HG03457 (cell line): ENCODE data around the gene POLR2H.
A peak's percentile ranks its signal among the peaks of the same experiment; 100 is the strongest.

ENCODE experiments used
- ATAC-seq: cut with Tn5 transposase; IDR thresholded peaks from one replicate; pipeline ENCODE4 v1.9.1; 2021; ENCODE audit warnings: moderate number of reproducible peaks; ENCODE audit not compliant: unreplicated experiment

POLR2H gene

GRCh38 chr3:184361532-184361931, at the start of gene POLR2H, which contains the start of gene CLCN2:
TSS of gene POLR2H (plus strand) at chr3:184361710. CDS start at chr3:184363493, 1,783 bp downstream.
TSS of gene CLCN2 (minus strand) at chr3:184361605. CDS start at chr3:184361479, 126 bp downstream.
- ATAC-seq, result no peak

GRCh38 chr3:184314363-184314699, 47.2 kb upstream of the POLR2H start, which contains the start of gene EIF4G1:
TSS of gene EIF4G1 (plus strand) at chr3:184314606. CDS start at chr3:184315797, 1,191 bp downstream.
- ATAC-seq, result peak; percentile 71

DNA sequence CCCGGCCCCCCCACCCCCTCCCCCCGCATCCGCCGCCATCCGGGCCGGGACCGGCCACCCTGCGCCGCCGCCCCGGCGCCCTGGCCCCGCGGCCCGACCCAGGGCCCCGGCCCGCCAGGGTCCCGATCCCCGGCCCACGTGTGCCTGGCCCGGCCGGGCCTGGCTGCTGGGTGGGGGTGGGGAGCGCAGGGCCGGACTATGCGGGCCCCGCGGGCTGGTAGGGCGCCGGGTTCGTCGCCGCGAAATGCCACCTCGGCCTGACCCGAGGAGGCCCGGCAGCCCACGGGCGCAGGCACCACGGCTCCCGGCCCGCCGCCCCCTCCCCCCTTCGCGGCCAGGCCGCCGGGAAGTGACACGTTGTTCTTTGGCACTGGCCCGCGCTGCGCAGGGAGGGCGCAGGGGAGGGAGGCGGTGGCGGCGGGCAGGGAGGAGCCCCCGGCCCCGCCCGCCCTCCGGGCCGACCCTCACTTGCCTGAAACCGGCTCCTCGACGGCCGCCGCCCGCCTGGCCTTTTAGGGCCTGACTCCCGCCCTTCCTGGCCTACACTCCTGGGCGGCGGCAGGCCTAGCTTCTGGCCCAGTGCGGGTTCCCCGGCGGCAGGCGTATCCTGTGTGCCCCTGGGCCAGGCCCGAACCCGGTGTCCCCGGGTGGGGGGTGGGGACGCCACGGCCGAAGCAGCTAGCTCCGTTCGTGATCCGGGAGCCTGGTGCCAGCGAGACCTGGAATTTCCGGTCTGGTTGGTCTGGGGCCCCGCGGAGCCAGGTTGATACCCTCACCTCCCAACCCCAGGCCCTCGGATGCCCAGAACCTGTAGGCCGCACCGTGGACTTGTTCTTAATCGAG, 46.6 kb upstream of the POLR2H start:
- peak; percentile 16 for ATAC-seq

GRCh38 chr3:184315543-184315867, 46.0 kb upstream of the POLR2H start:
- ATAC-seq, result peak; percentile 1

DNA sequence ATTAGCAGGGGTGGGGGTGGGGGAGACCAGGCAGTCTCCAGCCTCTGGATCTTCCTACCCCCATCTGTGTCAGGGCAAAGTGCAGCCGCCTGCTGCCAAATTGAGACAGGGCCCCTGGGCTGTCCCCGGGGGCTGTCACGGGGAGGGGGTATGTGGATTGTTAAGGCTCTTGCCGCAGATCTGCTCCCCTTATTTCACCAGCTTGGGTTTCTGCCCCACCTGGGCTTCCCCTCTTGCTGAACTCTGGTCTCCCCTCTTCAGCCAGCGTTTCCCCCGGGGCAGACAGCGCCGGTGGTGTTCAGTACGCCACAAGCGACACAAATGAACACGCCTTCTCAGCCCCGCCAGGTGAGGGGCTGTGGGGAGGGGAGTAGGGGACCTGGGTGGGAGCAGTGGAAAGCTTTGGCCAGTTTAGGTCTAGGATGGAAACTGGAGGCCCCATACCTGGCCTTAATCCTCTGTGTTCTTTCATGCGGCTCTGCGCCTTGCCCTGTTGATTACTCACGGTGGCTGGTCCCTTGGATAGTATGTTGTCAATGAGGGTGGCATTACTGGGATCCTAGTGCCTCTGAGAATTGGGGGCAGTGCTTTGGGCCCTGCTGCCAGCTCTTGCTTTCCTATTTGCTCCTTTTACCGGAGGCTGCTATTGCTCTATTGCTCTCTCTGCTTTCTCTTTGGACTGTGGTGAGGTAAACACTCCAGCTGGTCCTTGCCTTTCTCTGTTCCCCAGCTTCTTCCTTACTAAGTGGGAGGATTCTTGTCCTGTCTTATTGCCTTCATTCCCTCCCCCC, 45.4 kb upstream of the POLR2H start:
- ATAC-seq, result no peak

GRCh38 chr3:184316792-184317191, 44.7 kb upstream of the POLR2H start:
- no peak for ATAC-seq

DNA sequence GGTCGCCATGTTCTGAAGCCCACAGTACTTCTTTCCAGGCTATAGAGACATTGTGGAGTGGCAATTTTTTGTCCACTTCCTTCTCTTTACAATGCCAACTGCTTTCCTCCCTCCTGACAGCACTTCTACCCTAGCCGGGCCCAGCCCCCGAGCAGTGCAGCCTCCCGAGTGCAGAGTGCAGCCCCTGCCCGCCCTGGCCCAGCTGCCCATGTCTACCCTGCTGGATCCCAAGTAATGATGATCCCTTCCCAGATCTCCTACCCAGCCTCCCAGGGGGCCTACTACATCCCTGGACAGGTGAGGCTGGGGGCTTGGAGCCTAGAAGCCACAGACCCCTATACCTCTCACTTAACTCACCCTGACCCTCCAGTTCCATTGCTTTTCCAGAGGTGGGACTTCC, 44.3 kb upstream of the POLR2H start:
- no peak for ATAC-seq

GRCh38 chr3:184320104-184320445, 41.4 kb upstream of the POLR2H start:
- ATAC-seq, result no peak

DNA sequence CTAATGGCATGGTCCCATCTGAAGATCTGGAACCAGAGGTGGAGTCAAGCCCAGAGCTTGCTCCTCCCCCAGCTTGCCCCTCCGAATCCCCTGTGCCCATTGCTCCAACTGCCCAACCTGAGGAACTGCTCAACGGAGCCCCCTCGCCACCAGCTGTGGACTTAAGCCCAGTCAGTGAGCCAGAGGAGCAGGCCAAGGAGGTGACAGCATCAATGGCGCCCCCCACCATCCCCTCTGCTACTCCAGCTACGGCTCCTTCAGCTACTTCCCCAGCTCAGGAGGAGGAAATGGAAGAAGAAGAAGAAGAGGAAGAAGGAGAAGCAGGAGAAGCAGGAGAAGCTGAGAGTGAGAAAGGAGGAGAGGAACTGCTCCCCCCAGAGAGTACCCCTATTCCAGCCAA, 39.8 kb upstream of the POLR2H start:
- no peak for ATAC-seq

GRCh38 chr3:184322731-184323487, 38.6 kb upstream of the POLR2H start:
- no peak for ATAC-seq

- no peak for ATAC-seq
Measured at GRCh38 chr3:184323696-184324095, 37.8 kb upstream of the POLR2H start.

- no peak for ATAC-seq
Measured at GRCh38 chr3:184325269-184325668, 36.2 kb upstream of the POLR2H start.

DNA sequence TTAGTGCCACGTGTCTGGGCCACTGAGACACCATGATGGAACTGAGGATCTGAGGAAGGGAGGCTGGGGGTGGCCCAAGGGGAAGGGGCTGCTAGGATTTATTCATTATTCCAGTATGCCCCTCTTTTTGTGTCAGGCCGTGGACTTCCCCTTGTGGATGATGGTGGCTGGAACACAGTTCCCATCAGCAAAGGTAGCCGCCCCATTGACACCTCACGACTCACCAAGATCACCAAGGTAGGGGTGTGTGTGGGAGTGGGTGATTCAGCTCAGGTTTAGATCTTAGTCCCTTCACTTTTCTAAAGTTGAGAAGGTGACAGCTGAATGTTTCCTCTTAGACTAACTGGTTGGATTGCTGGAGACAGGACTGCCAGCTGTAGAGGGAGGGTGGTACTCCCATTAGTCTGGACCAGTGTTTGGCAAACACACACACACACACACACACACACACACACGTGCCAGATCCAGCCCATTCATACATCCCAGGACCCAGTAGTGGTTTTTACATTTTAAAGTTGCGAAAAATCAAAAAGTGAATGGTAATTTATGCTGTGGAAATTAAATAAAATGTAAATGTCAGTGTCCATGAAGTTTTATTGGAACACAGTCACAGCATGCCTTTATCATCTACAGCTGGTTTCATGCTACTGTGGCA, 35.7 kb upstream of the POLR2H start:
- no peak for ATAC-seq

DNA sequence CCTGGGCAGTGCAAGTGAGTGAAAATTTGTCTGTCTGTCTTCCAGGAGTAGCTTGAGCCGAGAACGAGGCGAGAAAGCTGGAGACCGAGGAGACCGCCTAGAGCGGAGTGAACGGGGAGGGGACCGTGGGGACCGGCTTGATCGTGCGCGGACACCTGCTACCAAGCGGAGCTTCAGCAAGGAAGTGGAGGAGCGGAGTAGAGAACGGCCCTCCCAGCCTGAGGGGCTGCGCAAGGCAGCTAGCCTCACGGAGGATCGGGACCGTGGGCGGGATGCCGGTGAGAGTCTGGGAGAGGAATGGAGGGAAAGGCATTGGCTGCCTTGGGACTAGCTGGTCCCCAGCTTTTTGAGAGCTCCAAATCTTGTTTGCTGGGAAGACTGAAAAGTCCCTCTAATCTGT, 34.3 kb upstream of the POLR2H start:
- ATAC-seq, result no peak

DNA sequence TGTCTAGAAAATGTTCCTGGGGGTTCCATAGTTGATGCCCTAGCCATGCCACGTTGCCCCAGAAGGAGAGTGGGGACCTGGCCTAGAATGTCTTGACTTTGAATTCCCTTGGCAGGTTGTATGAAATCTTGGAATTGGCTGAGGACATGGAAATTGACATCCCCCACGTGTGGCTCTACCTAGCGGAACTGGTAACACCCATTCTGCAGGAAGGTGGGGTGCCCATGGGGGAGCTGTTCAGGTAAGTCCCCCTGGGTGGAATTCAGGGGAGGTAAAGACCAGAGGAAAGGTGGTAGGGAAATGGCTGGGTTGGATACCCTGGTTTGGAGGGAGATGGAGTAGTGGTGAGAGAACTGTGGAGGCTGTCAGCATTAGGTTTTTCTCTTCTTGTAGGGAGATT, 33.0 kb upstream of the POLR2H start:
- ATAC-seq, result no peak

GRCh38 chr3:184332370-184333090, 29.0 kb upstream of the POLR2H start:
- no peak for ATAC-seq

GRCh38 chr3:184333190-184333589, 28.3 kb upstream of the POLR2H start:
- ATAC-seq, result no peak

GRCh38 chr3:184333700-184334099, 27.8 kb upstream of the POLR2H start:
- no peak for ATAC-seq

- no peak for ATAC-seq
Measured at GRCh38 chr3:184334470-184335158, 26.9 kb upstream of the POLR2H start.

DNA sequence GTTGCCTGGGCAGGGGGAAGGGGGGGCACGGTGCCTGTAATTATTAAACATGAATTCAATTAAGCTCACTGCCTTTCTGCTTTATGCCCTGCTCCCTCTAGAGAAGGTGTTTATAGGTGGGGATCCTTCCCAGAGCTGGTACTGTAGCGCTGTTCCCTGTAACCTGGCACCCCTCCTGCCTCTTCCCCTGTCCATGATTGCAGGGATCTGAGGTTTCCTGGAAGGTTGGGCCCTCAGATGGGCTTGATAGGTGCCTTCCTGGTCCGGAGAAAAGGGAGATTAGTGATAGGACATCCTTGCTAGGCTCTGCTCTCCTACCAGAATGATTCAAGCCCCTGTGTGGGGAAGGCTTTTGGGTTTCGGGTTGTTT, 26.2 kb upstream of the POLR2H start:
- peak; percentile 5 for ATAC-seq
